COLO668 (cell line): ENCODE results near the gene KHDC4.
"Not testable (repeated sequence)": the region's sequence is repeated elsewhere in the genome, so short reads cannot be mapped to it uniquely, and the experiment has no call there.

Experiments
- DNase-seq: peaks from one replicate; lab custom pipeline; 2025; ENCODE audit not compliant: unreplicated experiment; lab: John Stamatoyannopoulos, UW

Gene KHDC4

GRCh38 chr1:155942578-155943141 is 8.4 kb upstream of the KHDC4 start:
- no peak for DNase-seq

DNA sequence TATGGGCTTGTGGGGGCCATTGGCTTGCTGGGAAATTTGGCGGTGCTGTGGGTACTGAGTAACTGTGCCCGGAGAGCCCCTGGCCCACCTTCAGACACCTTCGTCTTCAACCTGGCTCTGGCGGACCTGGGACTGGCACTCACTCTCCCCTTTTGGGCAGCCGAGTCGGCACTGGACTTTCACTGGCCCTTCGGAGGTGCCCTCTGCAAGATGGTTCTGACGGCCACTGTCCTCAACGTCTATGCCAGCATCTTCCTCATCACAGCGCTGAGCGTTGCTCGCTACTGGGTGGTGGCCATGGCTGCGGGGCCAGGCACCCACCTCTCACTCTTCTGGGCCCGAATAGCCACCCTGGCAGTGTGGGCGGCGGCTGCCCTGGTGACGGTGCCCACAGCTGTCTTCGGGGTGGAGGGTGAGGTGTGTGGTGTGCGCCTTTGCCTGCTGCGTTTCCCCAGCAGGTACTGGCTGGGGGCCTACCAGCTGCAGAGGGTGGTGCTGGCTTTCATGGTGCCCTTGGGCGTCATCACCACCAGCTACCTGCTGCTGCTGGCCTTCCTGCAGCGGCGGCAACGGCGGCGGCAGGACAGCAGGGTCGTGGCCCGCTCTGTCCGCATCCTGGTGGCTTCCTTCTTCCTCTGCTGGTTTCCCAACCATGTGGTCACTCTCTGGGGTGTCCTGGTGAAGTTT is 7.8 kb upstream of the KHDC4 start:
- DNase-seq, result no peak

DNA sequence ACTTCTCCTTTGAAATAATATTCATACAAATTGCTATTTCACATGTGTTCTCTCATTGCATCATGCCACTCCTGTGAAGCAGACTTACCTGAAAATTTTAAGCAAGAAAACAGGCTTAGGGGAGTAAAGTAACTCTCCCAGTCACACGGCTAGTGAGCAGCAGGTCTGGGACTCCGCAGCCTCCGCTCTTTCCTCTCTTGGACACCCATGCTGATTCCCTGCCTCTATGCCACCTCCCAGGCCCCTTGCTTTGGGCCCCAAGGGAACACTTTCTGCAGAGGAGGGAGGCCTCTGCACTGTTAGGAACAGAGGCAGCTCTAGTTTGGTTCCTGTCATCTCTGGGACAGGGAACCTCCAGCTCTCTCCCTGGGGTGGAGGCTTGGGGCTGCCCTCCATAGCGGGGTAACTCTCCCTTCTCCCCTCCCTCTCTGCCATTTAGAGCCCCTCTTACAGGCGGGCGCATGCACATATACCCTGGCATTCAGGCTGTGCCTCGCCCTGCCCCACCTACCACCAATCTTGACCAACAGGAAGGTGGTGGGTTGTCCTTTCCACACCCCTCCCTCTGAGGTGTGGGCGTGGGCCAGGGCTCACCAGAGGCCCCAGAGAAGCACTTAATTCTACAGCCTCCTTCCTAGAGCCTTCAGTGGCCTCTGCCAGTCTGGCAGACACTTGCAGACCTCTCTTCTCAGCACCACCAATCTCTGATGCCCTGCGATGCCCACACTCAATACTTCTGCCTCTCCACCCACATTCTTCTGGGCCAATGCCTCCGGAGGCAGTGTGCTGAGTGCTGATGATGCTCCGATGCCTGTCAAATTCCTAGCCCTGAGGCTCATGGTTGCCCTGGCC is 7.0 kb upstream of the KHDC4 start, which contains the start of gene RXFP4:
Gene RXFP4, plus strand, starts transcription at position 646 of the 852 bp plus-strand sequence. Its CDS starts 72 bp downstream, at position 718.
- no peak for DNase-seq

GRCh38 chr1:155940482-155940992 is 6.3 kb upstream of the KHDC4 start:
- DNase-seq, result no peak

- peak; percentile 33 for DNase-seq
These were observed 4.0 kb upstream of the KHDC4 start for GRCh38 chr1:155938220-155938627.

DNA sequence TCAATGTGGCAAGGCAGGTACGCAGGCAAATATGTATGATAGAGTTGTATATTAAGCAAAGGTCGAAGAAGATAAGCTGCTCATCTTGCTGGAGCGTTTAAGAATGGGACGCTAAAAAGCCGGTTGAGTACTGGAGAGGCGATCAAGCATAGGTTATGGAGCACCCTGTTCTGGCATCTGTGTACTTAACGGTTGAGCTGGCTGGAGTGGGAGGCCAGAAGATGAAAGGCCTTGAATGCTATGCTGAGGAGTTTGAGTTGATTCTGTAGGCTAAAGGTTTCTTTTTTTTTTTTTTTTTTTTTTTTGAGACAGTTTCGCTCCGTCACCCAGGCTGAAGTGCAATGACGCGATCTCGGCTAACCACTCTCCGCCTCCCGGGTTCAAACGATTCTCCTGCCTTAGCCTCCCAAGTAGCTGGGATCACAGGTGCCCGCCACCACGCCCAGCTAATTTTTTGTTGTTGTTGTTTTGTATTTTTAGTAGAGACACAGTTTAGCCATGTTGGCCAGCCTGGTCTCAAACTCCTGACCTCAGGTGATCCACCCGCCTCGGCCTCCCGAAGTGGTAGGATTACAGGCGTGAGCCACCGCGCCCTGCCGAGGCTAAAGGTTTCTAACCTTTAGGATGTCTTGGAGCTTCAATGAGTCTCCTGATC is 850 bp upstream of the KHDC4 start:
- DNase-seq, result peak; percentile 26

GRCh38 chr1:155933591-155934096 is 569 bp downstream of the KHDC4 start:
- DNase-seq, result peak; percentile 39

DNA sequence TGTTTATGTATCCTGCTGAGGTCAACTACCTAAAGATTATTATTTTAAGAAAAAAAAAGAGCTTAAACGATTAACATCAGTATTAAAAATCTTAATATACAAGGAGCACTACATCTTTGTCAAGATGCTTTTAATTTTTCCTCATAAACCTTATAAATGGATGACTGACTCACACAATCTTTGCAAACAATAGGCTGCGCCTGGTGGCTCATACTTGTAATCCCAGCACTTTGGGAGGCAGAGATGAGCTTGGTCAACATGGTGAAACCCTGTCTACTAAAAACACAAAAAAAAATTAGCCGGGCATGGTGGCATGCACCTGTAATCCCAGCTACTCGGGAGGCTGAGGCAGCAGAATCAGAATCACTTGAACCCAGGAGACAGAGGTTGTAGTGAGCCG is 1.7 kb downstream of the KHDC4 start:
- DNase-seq, result no peak

- DNase-seq, result no peak
These were observed 2.1 kb downstream of the KHDC4 start for GRCh38 chr1:155932081-155932480.

- peak; percentile 12 for DNase-seq
These were observed 2.7 kb downstream of the KHDC4 start for GRCh38 chr1:155931332-155932038.

- DNase-seq, result not testable (repeated sequence)
These were observed 3.5 kb downstream of the KHDC4 start for GRCh38 chr1:155930725-155931124.

DNA sequence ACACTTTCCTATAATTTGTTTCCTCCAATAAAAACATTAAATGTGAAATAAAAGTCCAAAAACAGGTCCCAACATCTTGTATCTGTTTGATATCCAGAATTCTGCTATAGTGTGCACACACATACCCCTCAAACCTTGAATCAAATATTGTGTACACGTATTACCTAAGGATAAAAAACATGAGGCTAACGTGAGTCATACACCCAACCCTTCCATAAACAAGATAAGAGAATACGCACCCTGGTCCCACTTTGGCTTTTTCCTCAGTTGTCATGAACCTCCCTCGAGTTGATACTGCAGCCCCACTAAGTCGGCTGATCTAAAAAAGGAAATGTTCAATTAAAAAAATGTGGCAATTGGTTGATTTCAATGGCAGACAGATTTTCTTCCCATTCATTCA is 5.2 kb downstream of the KHDC4 start:
- no peak for DNase-seq

- no peak for DNase-seq
These were observed 8.7 kb downstream of the KHDC4 start for GRCh38 chr1:155925506-155925905.

DNA sequence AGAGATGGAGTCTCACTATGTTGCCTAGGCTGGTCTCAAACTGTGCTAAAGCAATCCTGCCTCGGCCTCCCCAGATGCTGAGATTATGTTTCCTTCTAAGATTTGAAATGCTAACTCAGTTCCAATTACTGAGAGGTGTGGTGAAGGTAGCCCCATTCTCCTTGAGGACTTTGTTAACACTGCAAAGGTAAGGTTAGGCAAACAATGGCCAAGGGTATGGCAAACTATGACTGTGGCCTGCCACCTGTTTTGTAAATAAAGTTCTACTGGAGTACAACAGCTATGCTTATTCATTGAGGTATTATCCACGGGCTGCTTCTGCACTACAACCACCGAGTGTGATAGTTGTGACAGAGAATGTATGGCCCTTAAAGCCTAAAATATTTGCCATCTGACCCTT is 13.5 kb downstream of the KHDC4 start:
- no peak for DNase-seq

GRCh38 chr1:155919801-155920200 is 14.4 kb downstream of the KHDC4 start:
- DNase-seq, result no peak

DNA sequence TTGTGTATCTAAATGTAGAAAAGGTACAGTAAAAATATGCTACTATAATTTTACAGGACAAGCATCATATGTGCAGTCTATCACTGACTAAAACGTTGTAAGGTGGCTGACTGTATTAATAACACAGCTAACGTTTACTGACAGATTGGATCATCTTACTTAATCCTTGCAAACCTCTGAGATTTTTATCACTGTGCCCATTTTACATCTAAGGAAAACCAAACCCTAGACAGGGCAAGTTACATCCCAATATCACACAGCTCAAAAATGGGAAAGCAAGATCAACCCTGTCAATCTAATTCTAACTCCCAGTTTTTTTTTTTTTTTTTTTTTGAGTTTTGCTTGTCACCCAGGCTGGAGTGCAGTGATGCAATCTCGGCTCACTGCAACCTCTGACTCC is 15.6 kb downstream of the KHDC4 start:
- DNase-seq, result no peak

DNA sequence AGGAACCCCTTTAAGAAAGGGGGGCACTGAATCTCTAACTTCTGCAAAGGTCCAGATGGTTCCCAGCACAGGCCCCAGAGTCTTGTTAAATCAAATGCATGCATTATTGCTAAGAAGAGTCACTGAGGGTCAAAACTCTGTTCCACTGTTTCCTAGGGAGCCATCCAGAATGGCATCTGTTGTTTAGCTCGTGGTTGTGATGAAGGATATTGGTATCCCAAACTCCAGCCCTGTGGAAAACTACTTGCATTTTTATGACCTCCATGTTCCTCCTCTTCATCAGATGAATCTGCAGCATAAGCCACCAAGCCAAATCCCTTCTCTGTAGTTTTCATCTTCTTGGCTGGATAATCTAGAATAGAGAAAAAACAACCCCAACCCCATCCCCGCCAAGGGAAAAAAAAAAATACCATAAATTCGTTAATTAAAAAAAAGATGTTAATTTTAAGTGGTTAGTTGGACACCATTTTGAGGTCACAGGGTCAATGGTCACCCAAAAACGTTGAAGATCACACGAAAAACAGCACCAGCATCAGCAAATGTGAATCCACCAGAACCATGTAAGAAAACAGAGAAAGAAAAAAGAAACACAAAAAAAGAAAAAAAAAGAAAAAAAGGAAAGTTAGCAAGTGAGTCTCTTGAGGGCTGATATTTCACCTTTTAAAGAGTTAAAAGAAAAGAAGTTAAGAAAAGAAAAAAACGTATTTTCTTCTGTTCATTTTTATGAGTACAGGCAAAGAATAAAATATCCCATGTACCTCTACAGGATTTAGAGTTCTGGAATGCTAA is 20.1 kb downstream of the KHDC4 start:
- DNase-seq, result no peak

DNA sequence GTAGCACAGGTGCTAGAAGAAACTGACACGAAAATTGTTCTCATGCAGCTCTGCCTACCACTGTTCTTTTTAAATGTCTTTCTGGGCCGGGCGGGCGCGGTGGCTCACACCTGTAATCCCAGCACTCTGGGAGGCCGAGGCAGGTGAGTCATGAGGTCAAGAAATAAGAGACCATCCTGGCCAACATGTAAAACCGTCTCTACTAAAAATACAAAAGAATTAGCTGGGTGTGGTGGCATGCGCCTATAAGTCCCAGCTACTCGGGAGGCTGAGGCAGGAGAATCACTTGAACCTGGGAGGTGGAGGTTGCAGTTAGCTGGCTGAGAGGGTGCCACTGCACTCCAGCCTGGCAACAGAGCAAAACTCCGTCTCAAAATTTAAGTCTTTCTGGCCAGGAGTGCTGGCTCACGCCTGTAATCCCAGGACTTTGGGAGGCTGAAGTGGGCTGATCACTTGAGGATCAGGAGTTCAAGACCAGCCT is 22.1 kb downstream of the KHDC4 start:
- DNase-seq, result peak; percentile 19
